Skeletal muscle tissue (tissue), 4 donors: ENCODE results near the gene DNASE2. TPM values are rescaled to one million over a fixed set of nuclear protein-coding genes. Genes with fewer than 3 reads are reported as not detected.
"Not testable (repeated sequence)": the region's sequence is repeated elsewhere in the genome, so short reads cannot be mapped to it uniquely, and the experiment has no call there.

Experiments used
- H3K27ac ChIP-seq: one replicate; pipeline ENCODE4 v1.7.0; 2013; ENCODE audit warnings: mild to moderate bottlenecking, low read depth, low read length, inconsistent platforms
- H3K27me3 ChIP-seq, 3 donors: one replicate each; pipeline ENCODE4 v1.7.0; 2013; ENCODE audit warnings: low read length in 3 of 3; ENCODE audit not compliant: control insufficient read depth in 3 of 3, insufficient read depth in 3 of 3
- H3K36me3 ChIP-seq, 3 donors: one replicate each; pipeline ENCODE4 v1.7.0; 2013; ENCODE audit warnings: low read length in 3 of 3; ENCODE audit not compliant: control insufficient read depth in 3 of 3, insufficient read depth in 3 of 3
- H3K4me1 ChIP-seq, 3 donors: one replicate each; pipeline ENCODE4 v1.7.0; 2013; ENCODE audit warnings: low read length in 3 of 3, mild to moderate bottlenecking in 3 of 3; ENCODE audit not compliant: control insufficient read depth in 3 of 3, insufficient read depth in 3 of 3
- H3K4me3 ChIP-seq, 3 donors: one replicate each; pipeline ENCODE4 v1.7.0; 2013; ENCODE audit warnings: low read length in 3 of 3
- H3K9ac ChIP-seq, 3 donors: one replicate each; pipeline ENCODE4 v1.7.0; 2013; ENCODE audit warnings: low read length in 3 of 3, mild to moderate bottlenecking in 3 of 3, moderate library complexity in 2 of 3, low read depth in 1 of 3
- H3K9me3 ChIP-seq, 3 donors: one replicate each; pipeline ENCODE4 v1.7.0; 2013; ENCODE audit warnings: low read length in 3 of 3; ENCODE audit not compliant: control insufficient read depth in 3 of 3
- total RNA-seq: library from RNA; depleted of rRNA; stranded (reverse); fragments of >200 nt; gene quantifications from one replicate; pipeline ENCODE4 v1.2.3, GENCODE V29; 2014
- donor health status: Osteomylitis.

Gene DNASE2, protein sequence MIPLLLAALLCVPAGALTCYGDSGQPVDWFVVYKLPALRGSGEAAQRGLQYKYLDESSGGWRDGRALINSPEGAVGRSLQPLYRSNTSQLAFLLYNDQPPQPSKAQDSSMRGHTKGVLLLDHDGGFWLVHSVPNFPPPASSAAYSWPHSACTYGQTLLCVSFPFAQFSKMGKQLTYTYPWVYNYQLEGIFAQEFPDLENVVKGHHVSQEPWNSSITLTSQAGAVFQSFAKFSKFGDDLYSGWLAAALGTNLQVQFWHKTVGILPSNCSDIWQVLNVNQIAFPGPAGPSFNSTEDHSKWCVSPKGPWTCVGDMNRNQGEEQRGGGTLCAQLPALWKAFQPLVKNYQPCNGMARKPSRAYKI
- 10.4 TPM for total RNA-seq

DNA sequence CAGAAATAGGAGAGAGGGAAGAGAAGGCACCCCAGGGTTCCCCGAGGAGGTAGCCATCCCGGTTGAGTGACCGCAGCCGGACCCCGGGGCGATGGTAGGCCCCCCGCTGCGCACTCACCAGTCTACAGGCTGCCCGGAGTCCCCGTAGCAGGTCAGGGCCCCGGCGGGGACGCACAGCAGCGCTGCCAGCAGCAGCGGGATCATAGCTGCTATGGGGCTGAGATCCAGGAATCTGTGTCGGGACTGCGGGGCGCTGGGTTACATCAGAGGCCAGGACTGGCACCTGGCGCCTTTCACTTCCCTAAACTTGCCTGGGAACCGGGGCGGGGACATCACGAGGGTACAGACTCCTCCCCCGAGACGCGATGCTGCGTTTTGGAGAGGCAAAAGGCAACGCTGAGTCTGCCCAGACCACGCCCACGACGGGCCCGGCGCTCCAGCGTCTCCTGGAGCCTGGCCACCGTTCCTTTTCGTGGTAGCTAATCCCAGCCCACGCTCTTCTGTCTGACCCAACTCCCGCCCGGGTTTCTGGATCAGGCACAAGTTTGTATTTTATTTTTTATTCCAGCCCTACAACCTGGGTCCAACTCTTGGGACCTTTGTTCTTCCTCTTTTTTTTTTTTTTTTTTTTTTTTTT is at the start of gene DNASE2:
TSS of gene DNASE2 (minus strand) at position 278 of the 637 bp plus-strand sequence. CDS start at position 204, 74 bp downstream.
- peaks cover 0 to 8% (median 6%) of the 10 kb centered on the region in 3 donors for H3K9me3 ChIP-seq
- H3K27me3 ChIP-seq = peaks cover 21 to 26% (median 24%) of the 10 kb centered on the region in 3 donors
- peaks cover 13 to 20% (median 19%) of the 10 kb centered on the region in 3 donors for H3K4me1 ChIP-seq
- peak within 1 kb of the TSS; percentile 81 to 88 (median 83) for H3K4me3 ChIP-seq
- peak within 1 kb of the TSS; percentile 89 to 93 (median 92) for H3K9ac ChIP-seq
- peak within 1 kb of the TSS; percentile 87 for H3K27ac ChIP-seq
- peaks cover 8 to 10% (median 8%) of the 10 kb centered on the region in 3 donors for H3K36me3 ChIP-seq

DNA sequence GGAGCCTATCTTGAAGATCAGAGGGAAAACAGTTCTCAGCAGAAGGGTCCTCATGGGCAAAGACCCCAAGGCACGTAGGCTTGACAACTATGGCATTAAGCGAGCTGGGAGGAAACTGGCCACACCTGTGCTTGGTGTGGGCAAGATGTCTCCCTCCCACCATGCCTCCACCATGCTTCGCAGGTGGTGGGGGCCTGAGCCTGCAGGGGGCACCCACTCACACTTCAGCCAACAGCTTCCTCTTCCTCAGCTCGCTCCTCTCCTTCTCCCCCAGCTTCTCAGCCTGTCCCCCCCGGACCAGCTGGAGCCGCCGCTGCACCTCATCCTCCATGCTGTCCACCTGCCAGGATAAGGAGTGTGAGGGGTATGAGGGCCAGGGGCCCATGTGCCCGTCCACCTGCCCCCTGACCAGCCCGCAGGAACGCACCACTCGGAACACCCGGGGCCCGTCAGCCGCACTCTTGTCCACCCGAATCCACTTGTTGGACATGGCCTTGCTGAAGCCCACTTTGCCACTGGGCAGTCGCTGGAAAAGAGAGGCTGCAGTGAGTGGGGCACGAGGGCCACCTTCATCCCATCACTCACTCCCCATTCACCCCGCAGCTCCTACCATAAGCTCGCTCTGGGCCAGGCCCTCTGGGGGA is 48.9 kb upstream of the DNASE2 start:
- H3K27ac ChIP-seq = no peak overlapping the region
- no peak overlapping the region for H3K9ac ChIP-seq
- peaks cover 35 to 45% (median 43%) of the 10 kb centered on the region in 3 donors for H3K36me3 ChIP-seq
- H3K4me3 ChIP-seq = no peak overlapping the region
- no peaks in the 10 kb centered on the region for H3K9me3 ChIP-seq
- H3K27me3 ChIP-seq = no peaks in the 10 kb centered on the region
- H3K4me1 ChIP-seq = peaks cover 14 to 18% (median 18%) of the 10 kb centered on the region in 3 donors

DNA sequence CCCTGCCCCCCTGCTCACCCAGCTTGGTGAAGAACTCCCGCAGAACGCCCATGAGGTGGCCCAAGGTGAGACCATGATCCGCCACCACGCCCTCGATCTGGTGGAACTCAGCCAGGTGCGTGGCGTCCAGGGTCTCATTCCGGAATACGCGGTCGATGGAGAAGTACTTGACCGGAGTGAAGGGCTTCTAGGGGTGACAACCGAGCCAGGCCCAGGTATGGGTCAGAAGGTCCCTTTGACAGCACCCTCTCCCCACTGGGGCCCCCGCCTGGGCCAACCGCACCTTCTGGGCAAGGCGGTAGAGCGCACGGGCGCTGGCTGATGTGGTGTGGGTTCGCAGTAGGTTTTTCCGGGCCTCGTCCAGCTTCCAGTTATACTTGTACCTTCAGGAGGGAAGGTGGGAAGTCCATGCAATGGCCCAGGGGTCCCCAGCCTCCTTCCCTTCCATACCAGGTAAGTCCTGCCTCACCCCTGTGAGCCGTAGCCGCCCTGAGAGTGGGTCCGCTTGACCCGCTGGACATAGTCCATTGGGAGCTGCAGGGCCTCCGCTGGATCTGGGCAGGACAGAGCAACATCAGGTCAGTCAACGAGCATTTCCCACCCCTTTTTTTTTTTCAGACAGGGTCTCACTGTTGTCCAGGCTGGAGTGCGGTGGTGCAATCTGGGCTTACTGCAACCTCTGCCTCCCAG is 43.5 kb upstream of the DNASE2 start:
- H3K9ac ChIP-seq = no peak overlapping the region
- no peaks in the 10 kb centered on the region for H3K4me1 ChIP-seq
- no peaks in the 10 kb centered on the region for H3K9me3 ChIP-seq
- no peak overlapping the region for H3K27ac ChIP-seq
- peaks cover 53 to 64% (median 57%) of the 10 kb centered on the region in 3 donors for H3K36me3 ChIP-seq
- no peaks in the 10 kb centered on the region for H3K27me3 ChIP-seq
- no peak overlapping the region for H3K4me3 ChIP-seq

DNA sequence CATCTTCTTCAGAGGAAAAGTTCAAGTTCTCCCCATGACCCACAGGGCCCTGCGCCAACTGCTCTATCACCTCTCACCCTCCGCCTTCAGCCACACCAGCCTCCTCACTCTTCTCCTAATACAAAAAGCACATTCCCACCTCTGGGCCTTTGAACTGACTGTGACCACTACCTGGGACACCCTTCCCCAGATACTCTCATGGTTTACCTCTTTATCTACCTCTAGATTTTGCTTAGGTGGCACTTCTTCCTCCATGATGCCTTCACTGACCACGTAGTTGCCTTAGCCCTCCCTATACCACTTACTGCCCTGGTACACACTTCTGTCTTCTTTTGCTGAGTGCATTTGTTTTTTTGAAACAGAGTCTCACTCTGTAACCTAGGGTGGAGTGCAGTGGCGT is 41.7 kb upstream of the DNASE2 start:
- H3K4me3 ChIP-seq = no peak overlapping the region
- H3K36me3 ChIP-seq = peaks cover 40 to 47% (median 41%) of the 10 kb centered on the region in 3 donors
- H3K9me3 ChIP-seq = no peaks in the 10 kb centered on the region

DNA sequence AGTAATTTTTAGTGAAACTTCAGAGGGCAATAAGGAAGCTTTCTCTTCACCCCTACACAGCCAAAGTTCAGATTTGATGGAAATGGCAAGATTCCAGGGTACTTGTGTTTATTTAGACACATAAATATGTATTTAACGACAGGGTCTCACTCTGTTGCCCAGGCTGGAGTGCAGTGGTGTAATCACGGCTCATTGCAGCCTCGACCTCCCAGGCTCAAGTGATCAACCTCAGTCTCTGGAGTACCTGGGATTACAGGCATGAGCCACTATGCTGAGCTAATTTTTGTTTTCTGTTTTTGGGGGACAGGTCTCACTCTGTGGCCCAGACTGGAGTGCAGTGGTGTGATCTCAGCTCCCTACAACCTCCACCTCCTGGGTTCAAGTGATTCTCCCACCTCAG is 39.8 kb upstream of the DNASE2 start:
- no peaks in the 10 kb centered on the region for H3K9me3 ChIP-seq
- H3K4me3 ChIP-seq = no peak overlapping the region
- no peak overlapping the region for H3K9ac ChIP-seq
- H3K27me3 ChIP-seq = no peaks in the 10 kb centered on the region
- no peak overlapping the region for H3K27ac ChIP-seq
- peaks cover 3 to 4% (median 3%) of the 10 kb centered on the region in 3 donors for H3K4me1 ChIP-seq
- H3K36me3 ChIP-seq = peaks cover 30 to 36% (median 30%) of the 10 kb centered on the region in 3 donors

More for the DNA sequence above, 41.7 kb upstream of the DNASE2 start:
- Histone ChIP-seq H3K27me3 (no peaks in the 10 kb centered on the region), H3K4me1 (peaks cover 3 to 4% (median 3%) of the 10 kb centered on the region in 3 donors), H3K9ac (no peak overlapping the region), H3K27ac (no peak overlapping the region)

DNA sequence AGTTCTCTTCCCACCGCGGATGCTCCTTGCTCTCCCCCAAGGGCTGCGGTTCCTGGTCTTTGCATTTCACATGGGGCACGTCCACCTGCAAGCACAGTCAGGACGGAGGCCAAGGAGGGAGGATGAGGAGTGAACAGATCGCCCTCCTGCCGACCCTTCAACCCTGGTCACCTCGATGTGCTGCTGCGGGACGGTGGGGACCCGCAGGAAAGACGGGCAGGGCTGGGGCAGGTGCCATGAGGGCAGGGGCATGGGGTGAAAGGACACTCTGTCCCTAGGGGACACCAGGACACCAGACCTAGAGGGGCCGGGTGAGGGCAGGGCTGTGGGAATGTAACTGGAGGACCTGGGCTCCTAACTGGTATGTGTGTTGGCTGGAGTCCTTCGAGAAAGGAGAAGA is 37.0 kb upstream of the DNASE2 start:
- Histone ChIP-seq H3K9ac (no peak overlapping the region), H3K4me1 (peaks cover 7 to 9% (median 8%) of the 10 kb centered on the region in 3 donors), H3K27ac (no peak overlapping the region), H3K4me3 (no peak overlapping the region), H3K27me3 (no peaks in the 10 kb centered on the region), H3K9me3 (no peaks in the 10 kb centered on the region), H3K36me3 (peaks cover 10 to 11% (median 10%) of the 10 kb centered on the region in 3 donors)

DNA sequence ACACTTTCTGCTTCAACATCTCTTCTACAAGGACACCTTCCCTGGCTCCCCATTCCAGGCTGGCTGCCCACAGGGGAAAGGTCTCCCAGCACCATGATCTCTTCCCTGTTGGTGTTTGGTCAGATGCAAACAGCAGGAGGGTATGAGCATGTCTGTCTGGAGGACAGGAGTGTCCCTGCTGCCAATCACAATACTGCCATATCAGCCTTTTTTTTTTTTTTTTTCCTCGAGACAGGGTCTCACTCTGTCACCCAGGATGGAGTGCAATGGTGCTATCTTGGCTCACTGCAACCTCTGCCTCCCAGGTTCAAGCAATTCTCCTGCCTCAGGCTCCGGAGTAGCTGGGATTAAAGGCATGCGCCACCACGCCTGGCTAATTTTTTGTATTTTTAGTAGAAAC is 34.6 kb upstream of the DNASE2 start:
- H3K9ac ChIP-seq, H3K36me3 ChIP-seq, H3K9me3 ChIP-seq, H3K27ac ChIP-seq, H3K4me3 ChIP-seq, H3K27me3 ChIP-seq: not testable (repeated sequence)
- H3K4me1 ChIP-seq = peaks cover 16 to 20% (median 20%) of the 10 kb centered on the region in 3 donors

DNA sequence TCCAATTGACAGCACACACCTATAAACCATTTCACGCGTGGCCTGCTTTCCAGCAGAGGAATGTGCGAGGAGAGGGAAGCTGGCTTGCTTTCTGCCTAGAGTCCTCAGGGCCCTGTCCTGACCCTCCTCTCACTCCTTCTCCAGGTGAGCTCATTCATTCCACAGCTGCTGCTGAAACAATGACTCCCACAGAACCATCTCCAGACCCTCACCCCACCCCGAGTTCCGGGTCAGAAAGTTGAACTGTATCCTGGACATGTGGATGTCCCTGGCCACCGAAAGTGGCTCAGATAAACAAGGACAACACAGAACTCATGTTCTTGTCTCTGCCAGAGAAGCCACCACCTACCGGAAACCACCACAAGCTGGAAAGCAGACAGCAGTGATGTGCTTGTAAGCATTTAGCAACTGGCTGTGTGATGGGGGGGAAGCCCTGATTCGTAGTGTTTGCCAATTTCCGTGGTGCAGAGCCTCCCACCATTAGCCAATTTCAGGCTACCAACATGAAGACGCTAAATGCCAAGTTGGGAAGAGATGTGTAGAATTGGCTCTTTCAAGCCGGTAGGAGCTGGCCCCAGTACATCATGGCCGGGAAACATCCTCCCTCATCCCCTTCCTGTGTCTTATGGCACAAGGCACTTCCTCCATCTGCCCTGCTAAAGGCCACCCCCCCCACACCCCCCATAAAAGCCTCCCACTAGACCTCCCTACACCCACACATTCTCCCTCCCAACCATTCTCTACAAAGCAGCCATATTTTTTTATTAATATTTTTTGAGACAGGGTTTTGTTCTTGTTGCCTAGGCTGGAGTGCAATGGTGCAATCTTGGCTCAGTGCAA is 32.8 kb upstream of the DNASE2 start:
- peak overlapping the region; percentile 9 for H3K27ac ChIP-seq
- H3K27me3 ChIP-seq = no peaks in the 10 kb centered on the region
- no peaks in the 10 kb centered on the region for H3K9me3 ChIP-seq
- peak overlapping the region in 1 of 3 donors; percentile 78 for H3K9ac ChIP-seq
- no peak overlapping the region for H3K4me3 ChIP-seq
- H3K36me3 ChIP-seq = no peaks in the 10 kb centered on the region
- H3K4me1 ChIP-seq = peaks cover 16 to 20% (median 20%) of the 10 kb centered on the region in 3 donors

DNA sequence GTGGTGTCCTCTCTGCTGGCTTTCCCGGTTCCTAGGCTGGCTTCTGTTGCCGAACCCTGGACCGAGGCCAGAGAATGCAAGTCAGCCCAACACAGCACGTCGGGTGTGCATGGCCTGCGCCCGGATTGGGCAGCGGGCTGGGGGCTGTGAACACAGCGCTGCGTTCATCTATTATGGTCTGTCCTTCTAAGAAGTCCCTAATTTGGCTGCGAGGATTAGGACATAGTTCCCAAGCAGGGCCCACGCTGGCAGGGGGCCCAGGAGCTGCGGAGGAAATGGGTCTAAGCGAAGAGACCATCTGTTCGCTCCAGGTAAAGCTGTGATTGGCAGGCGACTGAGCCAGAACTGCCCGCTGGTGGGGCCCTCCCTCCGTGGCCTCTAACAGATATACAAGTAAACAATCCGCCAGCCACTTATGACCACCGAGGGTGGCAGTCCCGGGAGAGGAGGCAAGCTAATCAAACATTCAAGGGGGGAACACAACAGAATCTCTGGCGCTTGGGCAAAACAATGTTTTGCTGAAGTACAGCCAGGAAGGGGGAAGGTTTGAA is 31.8 kb upstream of the DNASE2 start:
- Histone ChIP-seq H3K27ac (peak overlapping the region; percentile 9), H3K9me3 (no peaks in the 10 kb centered on the region), H3K9ac (peak overlapping the region; percentile 28 to 78 (median 57)), H3K27me3 (no peaks in the 10 kb centered on the region), H3K4me3 (peak overlapping the region; percentile 16 to 63 (median 41)), H3K36me3 (no peaks in the 10 kb centered on the region), H3K4me1 (peaks cover 13 to 17% (median 16%) of the 10 kb centered on the region in 3 donors)
